HG03159 (cell line): ENCODE data around the gene APBB2.
A peak's percentile ranks its signal among the peaks of the same experiment; 100 is the strongest.

Experiments used
- ATAC-seq: cut with Tn5 transposase; IDR thresholded peaks from one replicate; pipeline ENCODE4 v1.9.1; 2021; ENCODE audit warnings: mild to moderate bottlenecking, moderate library complexity; ENCODE audit not compliant: unreplicated experiment

Gene APBB2

GRCh38 chr4:40875507-40876150 is 338.7 kb downstream of the APBB2 start:
- ATAC-seq = no peak

DNA sequence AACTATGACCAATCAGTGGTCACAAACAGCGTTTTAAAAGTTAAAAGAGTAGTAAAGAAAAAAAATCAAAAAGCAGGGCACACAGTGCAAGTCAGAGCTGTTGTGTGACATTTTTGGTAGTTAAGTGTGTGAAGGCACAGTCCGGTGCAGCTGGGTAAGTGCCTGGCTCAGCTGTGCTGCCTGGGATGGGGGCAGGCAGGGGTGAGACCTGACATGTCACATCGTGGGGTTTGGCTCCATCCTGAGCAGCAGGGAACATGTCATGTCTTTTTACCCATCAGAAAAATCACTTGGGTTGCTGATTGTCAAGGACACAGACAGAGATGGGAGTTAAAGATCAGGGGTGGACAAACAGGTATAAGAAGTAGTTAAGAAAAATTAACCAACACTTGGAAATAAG is 339.4 kb downstream of the APBB2 start:
- ATAC-seq = no peak

- ATAC-seq = no peak
Observed at GRCh38 chr4:40874331-40874730, 340.0 kb downstream of the APBB2 start.

DNA sequence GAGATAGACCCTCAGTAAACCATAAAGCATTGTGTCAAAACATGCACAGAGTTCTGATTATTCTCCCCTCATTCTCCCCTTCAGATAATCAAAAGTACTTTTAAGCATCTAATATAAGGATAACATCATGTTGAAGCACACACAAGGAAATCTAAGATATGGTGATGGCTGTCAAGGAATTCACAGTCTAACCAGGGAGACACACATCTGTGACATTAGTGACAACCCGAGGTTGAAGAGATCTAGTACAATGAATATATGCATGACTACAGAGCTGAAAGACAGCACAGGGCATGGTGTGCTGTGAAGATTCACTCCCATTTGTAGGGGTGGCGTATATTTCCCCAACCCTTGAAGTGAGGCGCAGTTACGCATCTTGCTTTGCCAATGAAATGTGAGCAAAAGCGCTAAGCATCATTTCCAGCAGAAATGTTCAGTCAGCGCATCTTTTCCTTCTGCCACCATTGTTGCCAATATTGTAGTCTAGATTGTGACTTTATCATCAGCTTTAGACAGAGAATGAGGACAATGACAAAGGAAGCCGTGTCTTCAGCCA is 342.6 kb downstream of the APBB2 start:
- no peak for ATAC-seq

- ATAC-seq = no peak
Observed at GRCh38 chr4:40870150-40870549, 344.2 kb downstream of the APBB2 start.

DNA sequence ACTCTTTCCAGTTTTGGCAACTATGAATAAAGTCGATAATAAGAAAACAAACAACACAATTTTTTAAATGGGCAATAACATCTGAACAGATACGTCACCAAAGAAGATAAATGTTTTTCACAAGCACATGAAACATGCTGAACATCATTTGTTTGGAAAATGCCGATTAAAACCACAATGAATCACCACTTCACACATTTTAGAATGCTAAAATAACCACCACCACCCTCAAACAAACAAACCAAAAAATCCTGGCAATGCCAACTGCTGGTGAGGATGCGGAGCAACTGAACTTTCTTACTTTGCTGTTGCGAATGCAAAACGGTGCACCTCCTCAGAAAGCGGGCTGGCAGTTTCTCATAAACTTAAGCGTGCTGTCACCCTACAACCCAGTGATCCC is 348.6 kb downstream of the APBB2 start:
- no peak for ATAC-seq

- ATAC-seq = no peak
Observed at GRCh38 chr4:40864531-40864930, 349.8 kb downstream of the APBB2 start.

GRCh38 chr4:40858962-40859361 is 355.4 kb downstream of the APBB2 start:
- ATAC-seq = no peak

DNA sequence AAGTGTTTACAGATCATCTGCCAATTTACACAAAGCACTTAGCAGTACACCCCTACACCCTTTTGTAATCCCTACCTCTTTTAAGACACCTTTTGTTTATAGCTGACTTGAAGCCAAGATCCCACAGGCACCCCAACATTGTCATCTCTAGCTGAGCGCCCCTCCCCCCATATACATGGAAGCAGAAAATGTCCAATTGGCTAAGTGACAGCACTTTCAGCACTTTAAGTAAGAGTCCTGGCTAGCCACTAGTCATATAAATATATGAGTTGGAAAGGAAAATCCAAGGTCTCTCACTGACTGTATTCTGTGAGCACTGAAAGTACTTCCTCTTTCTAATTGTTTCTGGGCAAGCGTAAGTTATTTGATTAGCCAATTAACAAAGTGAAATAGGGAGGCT is 356.4 kb downstream of the APBB2 start:
- ATAC-seq = no peak

GRCh38 chr4:40856840-40857362 is 357.4 kb downstream of the APBB2 start:
- ATAC-seq = peak; percentile 83

DNA sequence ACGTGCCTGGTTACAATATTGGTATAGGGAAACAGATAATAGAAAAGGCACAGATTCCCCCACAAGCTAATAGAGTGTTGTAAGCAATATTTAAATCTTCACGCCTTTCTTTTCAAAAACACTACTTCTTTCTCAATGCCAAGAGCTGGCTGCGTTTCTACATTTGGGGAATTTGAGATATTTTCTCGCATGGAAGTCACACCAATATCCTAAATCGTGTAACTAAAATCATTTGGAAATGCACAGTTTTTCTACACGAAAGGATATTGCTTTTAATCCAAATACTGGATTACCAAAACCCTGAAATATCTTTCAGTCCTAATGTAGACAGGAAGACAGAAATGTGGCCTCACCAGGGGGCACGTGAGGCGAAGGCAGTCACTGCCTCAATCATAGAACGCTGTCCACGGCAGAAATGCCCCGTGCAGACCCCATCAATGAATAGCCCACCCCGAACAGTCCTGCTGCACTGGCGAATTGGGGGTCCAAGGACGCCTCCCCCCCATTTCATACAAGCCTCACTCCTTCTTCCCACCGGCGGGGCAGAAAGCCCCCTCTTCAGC is 358.0 kb downstream of the APBB2 start:
- ATAC-seq = peak; percentile 4

- ATAC-seq = no peak
Observed at GRCh38 chr4:40850496-40850895, 363.8 kb downstream of the APBB2 start.

- ATAC-seq = no peak
Observed at GRCh38 chr4:40848940-40849339, 365.4 kb downstream of the APBB2 start.

DNA sequence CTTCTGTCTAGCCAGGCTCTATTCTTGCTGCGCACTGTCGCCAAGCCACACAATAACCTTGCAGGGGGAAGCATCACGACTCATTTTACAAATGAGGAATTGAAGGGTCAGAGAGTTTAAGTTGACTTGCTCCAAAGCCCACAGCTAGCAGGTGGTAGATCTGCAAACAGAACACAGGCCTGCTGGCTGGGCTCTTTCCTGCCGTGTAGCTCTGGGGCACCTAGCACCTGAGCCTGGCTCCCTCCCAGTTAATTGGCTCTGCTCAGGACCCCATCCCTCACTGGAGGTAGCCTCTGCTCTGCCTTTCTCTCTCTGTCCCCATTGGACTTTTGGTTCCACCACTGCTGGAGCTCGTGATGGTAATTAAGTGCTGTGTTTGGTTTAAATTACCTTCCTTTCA is 366.1 kb downstream of the APBB2 start:
- no peak for ATAC-seq

GRCh38 chr4:40846532-40846931 is 367.8 kb downstream of the APBB2 start:
- ATAC-seq = no peak

DNA sequence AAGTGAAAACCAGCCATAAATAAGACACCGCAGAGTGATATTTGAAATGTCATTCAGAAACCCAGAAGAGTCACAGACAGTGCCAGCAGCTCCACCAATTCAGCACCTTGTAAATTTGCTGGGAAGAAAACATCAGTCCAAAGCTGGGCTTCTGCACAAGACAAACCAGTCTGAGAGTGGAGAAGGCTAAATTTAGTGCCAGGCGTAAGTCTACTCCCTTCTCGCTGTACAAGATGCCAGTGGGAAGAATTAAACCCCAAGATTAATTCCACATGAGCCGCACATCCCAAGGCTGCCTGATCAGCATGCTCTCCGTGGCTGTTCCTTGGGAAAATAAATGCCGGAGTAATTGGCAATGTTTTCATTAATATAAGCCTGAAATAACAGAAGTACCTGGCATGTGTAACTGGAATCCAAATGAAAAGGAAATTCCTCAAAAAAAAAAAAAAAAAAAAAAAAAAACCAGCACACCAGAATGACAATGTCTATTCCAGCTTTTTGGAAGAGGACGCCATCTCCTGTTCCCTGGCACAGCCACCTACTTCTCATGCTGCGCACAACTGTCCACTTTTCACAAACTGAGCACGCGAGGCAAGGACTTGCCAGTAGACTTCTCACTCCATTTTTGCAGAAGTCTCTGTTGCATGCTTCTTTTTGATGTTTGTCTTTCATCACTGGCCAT is 369.0 kb downstream of the APBB2 start:
- ATAC-seq = no peak

DNA sequence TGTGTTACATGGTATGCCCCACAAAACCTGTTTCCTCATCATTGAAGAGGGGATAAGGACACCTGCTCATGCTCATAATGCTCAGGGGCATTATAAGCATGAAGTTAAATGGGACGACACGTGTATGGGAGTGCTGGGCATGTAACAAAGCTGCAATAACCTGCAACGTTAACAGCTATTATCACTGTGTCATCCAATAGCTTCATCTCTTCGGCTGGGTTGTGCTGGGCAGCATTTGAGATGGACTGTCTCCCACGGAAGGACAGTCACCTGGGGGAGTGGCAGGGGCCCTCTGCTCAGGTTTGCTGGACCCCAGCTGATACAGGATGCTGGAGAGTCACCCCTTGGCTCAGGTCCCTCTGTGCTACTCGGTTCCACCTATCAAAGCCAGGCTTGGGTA is 370.1 kb downstream of the APBB2 start:
- no peak for ATAC-seq

DNA sequence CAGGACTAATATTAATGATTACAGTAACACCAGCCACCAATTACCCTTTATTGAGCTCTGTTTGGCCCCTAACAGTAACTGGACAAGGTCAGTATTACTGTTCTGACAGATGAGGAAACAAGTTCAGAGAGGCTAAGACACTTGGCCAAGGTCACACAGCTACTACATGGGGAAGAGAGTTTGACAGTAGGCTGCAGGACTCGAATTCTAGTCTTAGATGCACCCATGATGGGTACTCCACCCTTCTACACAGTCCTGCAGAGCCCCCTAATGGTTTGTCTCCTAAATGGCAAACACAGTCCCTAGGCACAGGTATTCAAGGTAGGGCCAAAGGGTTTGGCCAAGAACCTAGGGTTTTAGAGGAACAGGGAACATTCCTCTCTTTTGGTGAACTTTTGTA is 370.6 kb downstream of the APBB2 start:
- ATAC-seq = no peak

- ATAC-seq = no peak
Observed at GRCh38 chr4:40842725-40843423, 371.5 kb downstream of the APBB2 start.

DNA sequence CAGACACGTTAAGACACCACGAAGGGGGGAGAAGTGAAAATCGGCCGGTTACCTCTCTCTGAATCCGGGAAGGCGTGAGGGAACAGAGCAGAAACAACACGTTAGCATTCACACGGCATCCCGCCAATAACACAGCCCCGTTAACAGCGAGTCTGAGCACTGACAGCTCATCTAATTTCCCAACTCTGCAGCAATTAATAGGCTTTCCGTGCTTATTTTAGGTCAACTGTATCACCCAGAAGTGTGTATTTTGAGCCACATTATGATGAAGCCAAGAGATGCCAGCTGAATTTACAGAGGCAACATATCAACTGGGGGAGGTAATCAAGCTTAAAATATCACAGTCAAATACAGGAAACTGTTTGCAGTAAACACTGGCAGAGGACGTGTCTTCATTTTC is 372.0 kb downstream of the APBB2 start:
- no peak for ATAC-seq

DNA sequence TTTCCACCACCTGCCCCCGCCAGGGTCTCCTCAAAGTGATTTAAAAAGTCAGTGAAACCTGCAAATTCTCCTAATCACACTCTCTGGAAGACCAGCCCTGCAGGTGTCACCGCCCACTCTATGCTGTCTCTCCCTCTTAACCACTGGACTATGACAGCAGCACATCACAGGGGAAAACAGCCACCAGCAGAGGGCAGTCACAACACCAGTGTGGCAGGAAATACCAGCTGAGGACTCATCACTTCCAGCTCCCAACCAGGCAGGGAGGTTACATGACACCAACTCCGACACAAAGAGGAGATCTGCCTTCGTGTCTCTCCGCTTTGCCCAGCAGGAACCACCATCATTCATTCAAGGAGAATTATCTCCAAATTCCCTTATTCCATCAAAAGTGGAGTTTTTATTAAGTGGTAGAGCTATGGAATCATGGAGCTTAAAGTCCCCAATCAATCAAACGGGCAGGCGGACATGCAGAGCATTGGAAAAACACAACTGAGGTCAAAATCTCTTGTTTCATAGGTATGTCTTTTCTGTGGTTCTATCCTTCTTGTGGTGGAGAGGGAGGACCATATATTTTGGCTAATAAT is 373.3 kb downstream of the APBB2 start:
- ATAC-seq = peak; percentile 73
